ENCODE data around the gene SLC25A6.

SLC25A6 gene

GRCh38 chrX:1397441-1398270 is 5.7 kb upstream of the SLC25A6 start:
- peaks cover 5% of the 10 kb centered on the region for H3K4me1 ChIP-seq (ENCODE audit: control insufficient read depth, insufficient read depth, low read length)
- H3K4me3 ChIP-seq (ENCODE audit: low read length in 2 of 2), result no peak overlapping the region
- H3K9ac ChIP-seq (ENCODE audit: low read length in 2 of 2), result no peak overlapping the region
- no peaks in the 10 kb centered on the region for H3K27me3 ChIP-seq (ENCODE audit: control insufficient read depth in 1 of 2, insufficient read depth in 2 of 2, low read length in 2 of 2)
- H3K27ac ChIP-seq (ENCODE audit: low read length), result no peak overlapping the region
- H3K36me3 ChIP-seq (ENCODE audit: control insufficient read depth in 2 of 2, insufficient read depth in 2 of 2, low read length in 2 of 2), result peaks cover 2 to 10% of the 10 kb centered on the region in 2 donors
- H3K9me3 ChIP-seq (ENCODE audit: control insufficient read depth in 2 of 2, low read length in 2 of 2), result no peaks in the 10 kb centered on the region

DNA sequence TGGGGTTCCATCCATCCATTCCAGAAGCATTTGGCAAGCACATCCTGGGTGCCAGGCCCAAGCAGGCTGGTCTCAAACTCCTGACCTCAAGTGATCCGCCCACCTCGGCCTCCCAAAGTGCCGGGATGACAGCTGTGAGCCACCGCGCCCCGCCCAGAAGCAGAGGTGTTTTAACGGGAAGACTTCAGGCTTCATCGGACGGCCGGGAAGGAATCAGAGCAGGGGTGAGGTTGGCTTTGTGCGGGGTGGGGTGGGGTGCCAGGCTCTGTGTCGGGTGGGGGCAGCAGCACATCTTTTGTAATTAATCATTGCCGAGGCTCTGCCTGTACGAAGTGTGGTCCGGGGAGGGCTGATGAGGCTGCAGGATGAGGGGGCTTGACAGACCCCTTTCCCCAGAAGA is 5.1 kb upstream of the SLC25A6 start:
- no peaks in the 10 kb centered on the region for H3K9me3 ChIP-seq (ENCODE audit: control insufficient read depth in 2 of 2, low read length in 2 of 2)
- H3K4me1 ChIP-seq (ENCODE audit: control insufficient read depth, insufficient read depth, low read length), result peaks cover 8% of the 10 kb centered on the region
- H3K36me3 ChIP-seq (ENCODE audit: control insufficient read depth in 2 of 2, insufficient read depth in 2 of 2, low read length in 2 of 2), result peaks cover 2 to 10% of the 10 kb centered on the region in 2 donors

GRCh38 chrX:1395646-1396216 is 3.8 kb upstream of the SLC25A6 start:
- no peaks in the 10 kb centered on the region for H3K27me3 ChIP-seq (ENCODE audit: control insufficient read depth in 1 of 2, insufficient read depth in 2 of 2, low read length in 2 of 2)
- peaks cover 13% of the 10 kb centered on the region for H3K4me1 ChIP-seq (ENCODE audit: control insufficient read depth, insufficient read depth, low read length)
- H3K9ac ChIP-seq (ENCODE audit: low read length in 2 of 2), result no peak overlapping the region
- H3K36me3 ChIP-seq (ENCODE audit: control insufficient read depth in 2 of 2, insufficient read depth in 2 of 2, low read length in 2 of 2), result peaks cover 4 to 6% of the 10 kb centered on the region in 2 donors
- H3K4me3 ChIP-seq (ENCODE audit: low read length in 2 of 2), result no peak overlapping the region
- H3K9me3 ChIP-seq (ENCODE audit: control insufficient read depth in 2 of 2, low read length in 2 of 2), result no peaks in the 10 kb centered on the region
- no peak overlapping the region for H3K27ac ChIP-seq (ENCODE audit: low read length)

More for the DNA sequence above, 5.1 kb upstream of the SLC25A6 start:
- H3K9ac ChIP-seq (ENCODE audit: low read length in 2 of 2), result no peak overlapping the region
- no peaks in the 10 kb centered on the region for H3K27me3 ChIP-seq (ENCODE audit: control insufficient read depth in 1 of 2, insufficient read depth in 2 of 2, low read length in 2 of 2)
- H3K27ac ChIP-seq (ENCODE audit: low read length), result no peak overlapping the region
- no peak overlapping the region for H3K4me3 ChIP-seq (ENCODE audit: low read length in 2 of 2)

GRCh38 chrX:1394731-1395501 is 3.0 kb upstream of the SLC25A6 start:
- Histone ChIP-seq H3K27ac (ENCODE audit: low read length) (no peak overlapping the region), H3K27me3 (ENCODE audit: control insufficient read depth in 1 of 2, insufficient read depth in 2 of 2, low read length in 2 of 2) (no peaks in the 10 kb centered on the region), H3K4me3 (ENCODE audit: low read length in 2 of 2) (no peak overlapping the region), H3K9me3 (ENCODE audit: control insufficient read depth in 2 of 2, low read length in 2 of 2) (no peaks in the 10 kb centered on the region), H3K9ac (ENCODE audit: low read length in 2 of 2) (no peak overlapping the region), H3K36me3 (ENCODE audit: control insufficient read depth in 2 of 2, insufficient read depth in 2 of 2, low read length in 2 of 2) (peaks cover 6 to 14% of the 10 kb centered on the region in 2 donors), H3K4me1 (ENCODE audit: control insufficient read depth, insufficient read depth, low read length) (peaks cover 20% of the 10 kb centered on the region)

DNA sequence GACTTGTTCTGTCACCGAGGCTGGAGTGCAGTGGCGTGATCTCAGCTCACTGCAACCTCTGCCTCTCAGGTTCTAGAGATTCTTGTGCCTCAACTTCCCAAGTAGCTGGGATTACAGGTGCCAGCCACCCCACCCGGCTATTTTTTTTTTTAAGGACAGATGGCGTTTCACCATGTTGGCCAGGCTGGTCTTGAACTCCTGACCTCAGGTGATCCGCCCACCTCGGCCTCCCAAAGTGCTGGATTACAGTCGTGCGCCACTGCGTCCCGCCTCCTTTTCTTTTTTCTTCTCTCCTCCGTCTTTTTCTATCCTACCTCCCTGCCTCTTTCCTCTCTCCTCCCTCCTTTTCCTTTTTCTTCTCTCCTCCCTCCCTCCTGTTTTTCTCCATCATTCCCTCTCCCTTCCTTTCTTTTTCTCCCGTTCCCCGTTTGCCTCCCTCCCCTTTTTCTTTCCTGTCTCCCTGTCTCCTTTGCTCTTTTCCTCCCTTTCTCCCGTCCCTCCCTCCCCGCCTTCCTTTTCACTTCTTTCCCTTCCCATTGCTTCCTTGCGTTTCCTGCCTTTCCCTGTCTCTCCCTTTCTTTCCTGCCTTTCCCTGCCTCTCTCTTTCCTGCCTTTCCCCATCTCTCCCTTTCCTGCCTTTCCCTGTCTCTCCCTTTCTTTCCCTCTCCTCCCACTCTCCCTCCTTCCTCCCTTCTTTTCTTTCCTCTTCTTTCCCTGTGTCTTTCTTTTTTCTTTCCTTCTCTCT is 2.1 kb upstream of the SLC25A6 start:
- peaks cover 15 to 23% of the 10 kb centered on the region in 2 donors for H3K36me3 ChIP-seq (ENCODE audit: control insufficient read depth in 2 of 2, insufficient read depth in 2 of 2, low read length in 2 of 2)
- no peaks in the 10 kb centered on the region for H3K9me3 ChIP-seq (ENCODE audit: control insufficient read depth in 2 of 2, low read length in 2 of 2)
- no peaks in the 10 kb centered on the region for H3K27me3 ChIP-seq (ENCODE audit: control insufficient read depth in 1 of 2, insufficient read depth in 2 of 2, low read length in 2 of 2)
- H3K4me3 ChIP-seq (ENCODE audit: low read length in 2 of 2), result peak overlapping the region in 1 of 2 donors; percentile 100
- H3K27ac ChIP-seq (ENCODE audit: low read length), result peak overlapping the region; percentile 55
- no peak overlapping the region for H3K9ac ChIP-seq (ENCODE audit: low read length in 2 of 2)
- H3K4me1 ChIP-seq (ENCODE audit: control insufficient read depth, insufficient read depth, low read length), result peaks cover 28% of the 10 kb centered on the region

DNA sequence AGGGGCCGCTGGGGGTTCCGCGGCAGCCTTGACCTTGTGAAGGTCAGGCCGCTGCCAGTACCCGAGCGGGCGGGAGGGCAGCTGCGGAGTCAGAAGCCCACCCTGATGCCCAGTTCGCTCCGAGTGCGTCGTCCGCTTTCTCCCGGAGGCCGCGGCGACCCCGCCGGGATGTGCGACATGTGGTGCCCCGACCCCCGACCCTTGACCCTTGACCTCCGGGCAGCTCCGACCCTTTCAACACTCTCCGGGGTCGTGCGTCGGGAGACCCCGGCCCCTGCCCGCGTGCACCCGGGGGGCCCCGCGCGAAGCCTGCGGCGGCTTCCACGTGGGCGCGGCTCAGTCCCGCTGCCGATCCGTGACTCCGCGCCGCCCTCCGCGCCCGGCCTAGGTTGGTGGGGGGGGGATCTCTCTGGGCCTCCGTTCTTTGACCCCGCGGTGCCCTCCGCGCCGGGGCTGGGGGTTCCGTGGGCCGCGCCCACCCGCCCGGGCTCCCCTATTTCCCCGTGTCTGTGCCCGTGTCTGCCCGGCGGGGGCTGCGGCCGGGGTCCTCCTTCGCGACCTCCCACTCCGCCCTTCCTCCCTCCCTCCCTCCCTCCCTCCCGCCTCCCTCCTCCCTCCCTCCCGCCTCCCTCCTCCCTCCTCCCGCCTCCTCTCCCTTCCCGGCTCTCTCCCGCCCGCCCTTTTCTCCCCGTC is 609 bp upstream of the SLC25A6 start:
- H3K36me3 ChIP-seq (ENCODE audit: control insufficient read depth in 2 of 2, insufficient read depth in 2 of 2, low read length in 2 of 2), result peaks cover 30 to 38% of the 10 kb centered on the region in 2 donors

DNA sequence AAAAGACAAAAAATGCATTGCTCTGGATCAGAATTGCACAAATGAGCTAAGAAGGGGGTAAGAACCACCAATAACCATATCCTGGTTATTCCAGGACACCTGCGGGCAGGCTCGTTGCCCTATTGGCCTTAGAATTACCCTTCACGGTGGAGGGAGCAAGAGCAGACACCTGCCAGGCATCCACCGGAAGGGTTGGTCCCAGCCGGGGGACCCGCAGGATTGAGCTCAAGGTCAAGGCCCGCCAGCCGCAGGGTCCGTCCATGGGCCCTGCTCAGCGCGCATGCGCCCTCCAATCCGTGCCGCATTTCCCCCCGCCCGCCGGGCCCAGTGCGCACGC is 575 bp downstream of the SLC25A6 start:
- peak overlapping the region; percentile 84 to 99 for H3K9ac ChIP-seq (ENCODE audit: low read length in 2 of 2)
- H3K36me3 ChIP-seq (ENCODE audit: control insufficient read depth in 2 of 2, insufficient read depth in 2 of 2, low read length in 2 of 2), result peaks cover 42 to 50% of the 10 kb centered on the region in 2 donors
- peaks cover 42% of the 10 kb centered on the region for H3K4me1 ChIP-seq (ENCODE audit: control insufficient read depth, insufficient read depth, low read length)

More for the DNA sequence above, 609 bp upstream of the SLC25A6 start:
- Histone ChIP-seq H3K27ac (ENCODE audit: low read length) (peak overlapping the region; percentile 97), H3K4me3 (ENCODE audit: low read length in 2 of 2) (peak overlapping the region; percentile 67 to 100), H3K4me1 (ENCODE audit: control insufficient read depth, insufficient read depth, low read length) (peaks cover 39% of the 10 kb centered on the region), H3K9ac (ENCODE audit: low read length in 2 of 2) (peak overlapping the region; percentile 93 to 96), H3K27me3 (ENCODE audit: control insufficient read depth in 1 of 2, insufficient read depth in 2 of 2, low read length in 2 of 2) (no peaks in the 10 kb centered on the region), H3K9me3 (ENCODE audit: control insufficient read depth in 2 of 2, low read length in 2 of 2) (no peaks in the 10 kb centered on the region)

DNA sequence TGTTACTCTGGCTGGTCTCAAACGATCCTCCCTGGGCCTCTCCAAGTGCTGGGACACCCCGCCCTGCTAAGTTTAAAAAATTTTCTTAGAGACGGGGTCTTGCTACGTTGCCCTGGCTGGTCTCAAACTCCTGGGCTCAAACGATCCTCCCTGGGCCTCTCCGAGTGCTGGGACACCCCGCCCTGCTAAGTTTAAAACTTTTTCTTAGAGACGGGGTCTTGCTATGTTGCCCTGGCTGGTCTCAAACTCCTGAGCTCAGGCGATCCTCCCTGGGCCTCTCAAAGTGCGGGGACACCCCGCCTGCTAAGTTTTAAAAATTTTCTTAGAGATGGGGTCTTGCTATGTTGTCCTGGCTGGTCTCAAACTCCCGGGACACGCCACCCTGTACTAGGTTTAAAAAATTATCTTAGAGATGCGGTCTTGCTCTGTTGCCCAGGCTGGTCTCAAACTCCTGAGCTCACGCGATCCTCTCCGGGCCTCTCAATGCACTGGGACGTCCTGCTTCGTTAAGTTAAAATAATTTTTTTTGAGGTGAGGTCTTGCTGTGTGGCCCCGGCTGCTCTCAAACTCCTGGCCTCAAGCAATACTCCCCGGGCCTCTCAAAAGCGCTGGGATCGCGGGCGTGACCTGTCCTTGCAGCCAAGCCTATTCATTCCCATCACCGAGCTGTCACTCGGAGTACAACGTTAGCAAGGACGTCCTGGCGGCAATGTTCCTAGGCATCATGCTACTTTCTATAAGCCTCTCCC is 1.1 kb downstream of the SLC25A6 start:
- H3K36me3 ChIP-seq (ENCODE audit: control insufficient read depth in 2 of 2, insufficient read depth in 2 of 2, low read length in 2 of 2), result peaks cover 46 to 53% of the 10 kb centered on the region in 2 donors
- H3K9me3 ChIP-seq (ENCODE audit: control insufficient read depth in 2 of 2, low read length in 2 of 2), result no peaks in the 10 kb centered on the region
- peak overlapping the region; percentile 84 to 99 for H3K9ac ChIP-seq (ENCODE audit: low read length in 2 of 2)
- H3K27ac ChIP-seq (ENCODE audit: low read length), result peak overlapping the region; percentile 97
- H3K4me1 ChIP-seq (ENCODE audit: control insufficient read depth, insufficient read depth, low read length), result peaks cover 42% of the 10 kb centered on the region
- peak overlapping the region; percentile 100 for H3K4me3 ChIP-seq (ENCODE audit: low read length in 2 of 2)
- no peaks in the 10 kb centered on the region for H3K27me3 ChIP-seq (ENCODE audit: control insufficient read depth in 1 of 2, insufficient read depth in 2 of 2, low read length in 2 of 2)

More for the DNA sequence above, 575 bp downstream of the SLC25A6 start:
- Histone ChIP-seq H3K4me3 (ENCODE audit: low read length in 2 of 2) (peak overlapping the region; percentile 100), H3K27ac (ENCODE audit: low read length) (peak overlapping the region; percentile 97), H3K27me3 (ENCODE audit: control insufficient read depth in 1 of 2, insufficient read depth in 2 of 2, low read length in 2 of 2) (no peaks in the 10 kb centered on the region), H3K9me3 (ENCODE audit: control insufficient read depth in 2 of 2, low read length in 2 of 2) (no peaks in the 10 kb centered on the region)

DNA sequence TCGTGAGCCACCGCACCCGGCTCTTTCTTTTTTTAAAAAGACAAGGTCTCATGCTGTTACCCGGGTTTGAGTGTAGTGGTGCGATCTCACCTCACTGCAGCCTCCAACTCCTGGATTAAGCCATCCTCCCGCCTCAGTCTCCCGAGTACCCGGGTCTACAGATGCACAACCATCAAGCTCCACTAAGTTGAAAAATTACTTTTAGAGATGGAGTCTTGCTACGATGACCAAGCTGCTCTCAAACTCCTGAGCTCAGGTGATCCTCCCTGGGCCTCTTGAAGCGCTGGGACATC is 2.0 kb downstream of the SLC25A6 start:
- H3K4me1 ChIP-seq (ENCODE audit: control insufficient read depth, insufficient read depth, low read length), result peaks cover 40% of the 10 kb centered on the region
- no peak overlapping the region for H3K27ac ChIP-seq (ENCODE audit: low read length)
- no peak overlapping the region for H3K9ac ChIP-seq (ENCODE audit: low read length in 2 of 2)
- no peaks in the 10 kb centered on the region for H3K27me3 ChIP-seq (ENCODE audit: control insufficient read depth in 1 of 2, insufficient read depth in 2 of 2, low read length in 2 of 2)
- peaks cover 52 to 61% of the 10 kb centered on the region in 2 donors for H3K36me3 ChIP-seq (ENCODE audit: control insufficient read depth in 2 of 2, insufficient read depth in 2 of 2, low read length in 2 of 2)
- peak overlapping the region in 1 of 2 donors; percentile 100 for H3K4me3 ChIP-seq (ENCODE audit: low read length in 2 of 2)
- H3K9me3 ChIP-seq (ENCODE audit: control insufficient read depth in 2 of 2, low read length in 2 of 2), result no peaks in the 10 kb centered on the region

Data from stomach smooth muscle (tissue), 2 donors.